Umbilical cord (tissue), 2 donors: ENCODE data around the gene SOCS7. TPM values are rescaled to one million over a fixed set of nuclear protein-coding genes. Genes with fewer than 3 reads are reported as not detected.

ENCODE experiments used
- DNase-seq: peaks from one replicate; pipeline ENCODE4 v3.0.0-alpha.2; 2015; ENCODE audit warnings: low spot score
- total RNA-seq: library from RNA; depleted of rRNA; stranded (reverse); fragments of >200 nt; gene quantifications from one replicate; pipeline ENCODE4 v1.2.3, GENCODE V29; 2014; ENCODE audit warnings: low replicate concordance; ENCODE audit not compliant: insufficient read depth

Gene SOCS7
- total RNA-seq, 1 donor from 2014 or later: 16.4 TPM

DNA sequence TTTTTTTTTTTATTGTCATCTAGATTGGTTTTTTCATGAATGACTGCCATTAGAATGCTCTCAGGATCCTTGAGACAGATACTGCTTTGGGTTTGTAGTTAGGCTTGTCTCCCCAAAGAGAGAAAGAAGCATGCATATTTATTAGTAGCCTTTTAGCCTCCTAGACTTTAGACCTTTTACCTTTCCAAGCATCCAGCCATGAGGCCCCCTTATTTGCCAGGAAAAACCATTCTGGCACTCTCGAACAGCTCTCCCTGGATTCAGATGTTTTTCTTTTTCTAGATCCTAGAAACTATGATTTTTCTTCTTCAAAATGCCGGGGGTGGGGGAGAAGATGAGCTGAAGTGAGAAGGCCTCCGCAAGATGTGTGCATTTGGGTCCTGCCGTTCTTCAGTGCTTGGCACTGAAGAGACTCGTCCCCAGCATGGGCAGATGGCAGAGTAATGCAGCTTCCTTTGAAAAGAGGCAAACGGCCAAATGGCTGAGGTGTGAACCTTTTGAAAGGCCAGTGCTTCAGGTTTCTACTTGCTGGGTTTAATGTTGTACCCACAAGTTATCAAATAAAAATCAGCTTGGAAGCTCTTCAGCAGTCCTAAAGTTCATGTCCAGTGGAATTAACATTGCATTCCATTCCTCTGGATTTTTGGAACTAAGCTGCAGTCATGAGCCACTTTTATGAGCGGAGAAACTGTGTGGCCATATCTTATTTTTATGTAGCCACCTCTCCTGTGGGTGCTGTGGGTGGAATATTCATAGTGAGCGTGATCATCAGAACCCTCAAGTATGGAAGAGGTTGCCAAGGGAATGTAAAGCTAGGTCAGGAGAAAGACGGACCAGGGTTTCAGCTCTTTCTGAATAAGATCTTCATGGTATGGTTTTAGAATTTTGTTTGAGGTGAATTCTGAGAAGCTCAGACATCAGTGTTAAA lies 7.2 kb downstream of the SOCS7 start:
- DNase-seq: no peak

GRCh38 chr17:38361694-38362465 lies 10.2 kb downstream of the SOCS7 start:
- DNase-seq: peak; percentile 38

- no peak for DNase-seq
These were observed 11.4 kb downstream of the SOCS7 start for GRCh38 chr17:38363016-38363415.

- DNase-seq: no peak
These were observed 13.1 kb downstream of the SOCS7 start for GRCh38 chr17:38364741-38365140.

DNA sequence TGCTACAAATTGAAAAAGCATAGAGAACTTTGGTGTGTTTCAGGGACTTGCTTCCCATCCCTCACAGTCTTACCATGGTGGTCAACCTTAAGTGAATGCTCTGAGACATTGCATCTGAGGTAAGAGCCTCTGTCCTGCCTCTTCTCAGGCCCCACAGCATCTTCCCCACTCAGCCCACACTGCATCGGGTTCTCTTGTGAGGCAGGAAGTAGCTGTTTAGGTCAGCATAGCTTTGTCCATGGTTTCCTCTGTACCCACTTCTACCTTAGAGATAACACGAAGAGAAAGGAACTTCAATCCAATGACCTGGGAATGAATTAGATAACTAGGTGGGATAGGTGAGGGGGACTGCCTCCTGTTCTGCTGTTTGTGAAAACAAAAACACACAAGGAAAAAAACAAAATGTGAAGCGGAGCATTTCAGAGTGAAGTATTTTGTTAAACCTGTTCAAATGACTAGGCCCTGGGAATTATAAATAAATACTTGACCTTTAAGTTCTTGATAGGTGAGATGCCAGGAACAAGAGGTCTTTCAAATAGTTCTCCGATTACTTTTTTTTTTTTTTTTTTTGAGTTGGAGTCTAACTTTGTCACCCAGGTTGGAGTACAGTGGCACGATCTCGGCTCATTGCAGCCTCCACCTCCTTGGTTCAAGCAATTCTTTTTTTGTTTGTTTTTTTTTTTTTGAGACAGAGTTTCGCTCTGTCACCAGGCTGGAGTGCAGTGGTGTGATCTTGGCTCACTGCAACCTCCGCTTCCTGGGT lies 17.7 kb downstream of the SOCS7 start:
- DNase-seq: no peak

- DNase-seq: no peak
These were observed 27.8 kb downstream of the SOCS7 start for GRCh38 chr17:38379448-38379847.

- DNase-seq: no peak
These were observed 43.4 kb downstream of the SOCS7 start for GRCh38 chr17:38395090-38395489.

DNA sequence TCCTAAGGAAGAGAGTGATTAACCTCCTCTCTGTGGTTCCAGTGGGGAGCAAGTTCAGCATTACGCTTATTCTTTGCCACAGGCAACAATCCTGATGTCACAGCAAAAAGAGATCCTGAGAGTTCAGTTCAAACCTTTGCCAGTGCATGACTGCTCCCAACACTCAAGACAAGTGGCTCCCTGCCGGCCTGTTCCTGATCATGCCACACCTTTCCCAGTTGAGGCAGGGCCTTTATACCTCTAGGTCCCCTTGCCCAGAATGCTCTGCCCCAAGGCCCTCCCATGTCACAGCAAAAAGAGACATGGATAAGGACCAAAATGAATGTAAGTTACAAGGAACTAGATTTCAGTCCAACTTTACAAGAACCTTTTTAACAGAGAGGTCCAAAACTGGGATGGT lies 45.6 kb downstream of the SOCS7 start:
- no peak for DNase-seq

GRCh38 chr17:38400286-38400685 lies 48.6 kb downstream of the SOCS7 start:
- DNase-seq: no peak

DNA sequence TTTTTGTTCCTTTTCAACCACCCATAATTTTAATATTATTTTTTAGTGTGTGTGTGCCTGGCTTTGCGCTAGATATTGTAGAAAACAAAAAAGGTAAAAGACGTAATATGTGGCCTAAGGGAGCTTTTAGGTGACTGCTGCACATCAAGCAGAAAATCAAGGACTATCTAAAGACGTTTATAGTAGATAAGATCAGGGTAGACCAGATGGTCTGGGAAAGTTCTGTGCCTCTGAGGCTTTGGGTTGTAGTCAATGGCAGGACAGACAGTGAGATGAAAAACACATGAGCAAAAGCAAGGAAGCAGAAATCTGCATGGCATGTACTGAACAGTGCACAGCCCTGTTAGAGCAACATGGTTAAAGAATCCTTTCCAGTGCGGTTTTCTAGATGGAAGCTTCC lies 49.8 kb downstream of the SOCS7 start:
- DNase-seq: no peak

- DNase-seq: no peak
These were observed 51.3 kb downstream of the SOCS7 start for GRCh38 chr17:38402897-38403296.

GRCh38 chr17:38403491-38403890 lies 51.8 kb downstream of the SOCS7 start:
- no peak for DNase-seq

DNA sequence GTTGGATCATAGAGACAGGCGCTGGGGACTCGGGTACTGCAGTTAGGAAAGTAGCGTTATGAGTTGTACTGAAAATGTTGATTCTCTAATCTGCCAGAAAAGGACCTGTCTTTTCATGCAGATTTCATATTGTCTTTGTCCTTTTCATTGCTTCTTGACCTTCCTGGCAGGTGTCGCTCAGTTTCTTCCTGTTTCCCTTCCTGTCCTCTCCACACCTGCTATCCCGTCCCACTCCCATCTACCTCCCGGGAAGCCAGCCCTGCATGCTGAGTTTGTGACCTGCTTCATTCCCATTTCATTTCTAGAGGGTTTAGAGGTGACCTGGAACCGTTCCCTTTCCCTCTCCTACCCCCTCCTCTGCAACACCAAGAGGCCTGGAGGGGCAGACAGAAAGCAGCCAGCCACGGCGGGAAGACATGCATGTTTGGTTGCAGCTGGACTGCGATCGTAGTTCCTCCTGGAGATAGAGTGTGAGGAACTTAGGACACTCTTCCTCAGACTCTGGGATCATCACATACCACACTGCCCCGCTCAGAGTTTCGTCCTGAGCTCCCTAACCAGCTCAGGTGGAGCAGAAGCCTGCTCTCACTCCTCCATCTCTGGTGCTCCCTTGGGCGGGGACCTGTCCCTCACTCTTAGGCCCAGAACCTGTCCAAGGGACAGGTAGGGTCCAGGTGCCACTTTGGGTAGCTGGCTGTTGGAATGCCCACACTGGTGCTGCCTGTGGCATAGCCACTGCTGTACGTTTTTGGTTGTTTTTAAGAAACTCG lies 52.7 kb downstream of the SOCS7 start:
- DNase-seq: no peak

- no peak for DNase-seq
These were observed 54.0 kb downstream of the SOCS7 start for GRCh38 chr17:38405654-38406053.

- no peak for DNase-seq
These were observed 58.6 kb downstream of the SOCS7 start for GRCh38 chr17:38410201-38410600.

DNA sequence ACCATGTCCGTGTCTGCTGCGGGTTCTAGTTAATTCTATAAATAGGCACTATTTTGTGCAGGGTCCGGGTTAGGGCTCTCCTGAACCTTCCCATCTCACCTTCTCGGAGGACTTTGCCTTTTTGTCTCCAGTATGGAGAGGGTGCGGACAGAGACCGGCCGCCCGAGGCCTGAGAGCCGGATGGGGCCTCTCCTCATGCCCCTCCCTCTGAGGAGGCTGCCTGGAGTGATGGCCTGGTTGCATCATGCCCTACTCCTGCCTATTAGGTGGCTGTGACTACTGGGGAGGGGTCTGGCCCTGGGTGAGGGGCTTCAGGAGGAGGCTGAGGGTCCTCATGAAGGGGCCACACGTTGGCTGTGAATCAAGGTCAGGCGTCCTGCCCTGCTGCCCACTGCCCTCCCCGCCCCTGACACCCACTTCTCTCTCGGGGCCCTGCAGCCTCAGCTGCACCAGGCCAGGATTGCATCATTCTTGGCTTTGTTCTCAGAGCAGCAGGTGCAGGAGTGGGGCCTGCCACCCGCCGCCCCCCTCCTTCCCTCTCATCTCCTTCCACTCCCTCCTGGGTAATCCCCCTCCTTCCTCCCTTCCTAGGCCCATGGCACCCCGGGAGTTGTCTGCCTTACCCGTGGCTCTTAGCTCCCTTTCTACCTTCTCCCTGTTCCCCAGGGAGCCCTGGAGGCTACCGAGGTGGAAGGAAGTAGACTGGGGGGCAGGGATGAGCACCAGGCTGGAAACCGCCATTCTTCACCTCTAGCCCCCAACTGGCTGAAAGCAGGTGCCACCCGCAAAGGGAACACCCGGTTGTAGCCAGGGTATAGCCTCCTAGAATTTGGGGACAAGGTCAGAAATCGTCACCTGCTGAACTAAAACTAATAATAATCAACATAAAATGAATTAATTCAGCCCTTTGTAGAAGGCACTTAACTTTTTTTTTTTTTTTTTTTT lies 63.9 kb downstream of the SOCS7 start:
- DNase-seq: peak; percentile 59

- no peak for DNase-seq
These were observed 65.2 kb downstream of the SOCS7 start for GRCh38 chr17:38416840-38417209.

- DNase-seq: no peak
These were observed 65.7 kb downstream of the SOCS7 start for GRCh38 chr17:38417210-38417951.

DNA sequence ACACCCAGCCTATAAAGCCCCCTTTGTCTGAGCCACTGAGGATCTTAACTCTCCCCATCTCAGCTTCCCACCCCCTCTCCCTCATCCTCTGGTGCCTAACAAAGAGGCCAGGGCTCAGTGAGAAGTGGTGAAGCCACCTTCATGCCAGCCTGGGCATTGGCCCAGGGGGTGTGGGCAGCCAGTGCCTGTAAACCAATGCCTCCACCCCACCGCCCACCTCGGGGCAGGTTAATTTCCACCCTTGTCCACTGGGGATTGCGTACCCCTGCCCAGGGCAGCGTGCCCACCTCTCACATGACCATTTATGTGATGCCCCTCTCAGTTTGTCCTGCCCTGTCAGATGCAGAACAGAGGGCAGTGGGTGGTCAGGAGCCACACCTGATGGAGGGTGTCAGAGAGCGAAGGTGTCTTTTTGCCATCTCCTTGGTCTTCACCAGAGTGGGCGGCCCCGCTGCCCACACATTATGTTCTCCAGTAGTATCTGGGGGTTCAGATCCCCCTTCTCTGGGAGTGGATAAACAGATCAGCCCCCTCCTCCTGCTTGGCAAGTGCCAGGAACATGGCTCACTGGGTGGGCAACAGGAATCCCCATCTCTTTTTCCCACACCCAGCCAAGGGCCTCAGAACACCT lies 66.5 kb downstream of the SOCS7 start:
- DNase-seq: no peak
